OCI-LY7 (cell line): ENCODE data around the gene MRPS23. TPM values are rescaled to one million over a fixed set of nuclear protein-coding genes. Genes with fewer than 3 reads are reported as not detected.

Experiments used
- BruUV-seq: library from RNA; stranded (reverse); fragments of 400-500 nt; replicated peaks from 2 replicates; lab custom pipeline; 2021; lab: Mats Ljungman, UMichigan
- CTCF ChIA-PET: fragments of 300-600 bp; sonication (Branson Sonifier 250); formaldehyde crosslinking; loops from one replicate; lab custom pipeline; 2022; ENCODE audit warnings: antibody characterized with exemption; ENCODE audit not compliant: unreplicated experiment; lab: Charles Lee
- POLR2A ChIA-PET: fragments of 300-600 bp; sonication (Branson Sonifier 250); formaldehyde crosslinking; loops from one replicate; lab custom pipeline; 2022; ENCODE audit warnings: antibody characterized with exemption; lab: Charles Lee
- DNase-seq: peaks from one replicate; pipeline ENCODE4 v3.0.0-alpha.2; 2015; ENCODE audit warnings: low spot score
- H2AFZ ChIP-seq: fragments of 200-600 bp; sonication (generic), shearing (Covaris generic); 2 replicates; pipeline ENCODE4 v1.6.1; 2014; ENCODE audit warnings: mild to moderate bottlenecking, antibody characterized with exemption, low read length, moderate library complexity
- H3K27ac ChIP-seq: fragments of 200-600 bp; sonication (generic); 2 replicates; pipeline ENCODE4 v1.5.1; 2014; ENCODE audit warnings: mixed run types, low read depth, mild to moderate bottlenecking, moderate library complexity, low read length, inconsistent platforms; ENCODE audit not compliant: poor library complexity, severe bottlenecking
- H3K36me3 ChIP-seq: fragments of 200-600 bp; sonication (generic); 2 replicates; pipeline ENCODE4 v1.6.1; 2014; ENCODE audit warnings: mild to moderate bottlenecking, antibody characterized with exemption, low read length, moderate library complexity, mixed read lengths; ENCODE audit not compliant: insufficient read depth
- H3K4me1 ChIP-seq: fragments of 200-600 bp; sonication (generic); 2 replicates; pipeline ENCODE4 v1.5.1; 2014; ENCODE audit warnings: mild to moderate bottlenecking, low read length; ENCODE audit not compliant: insufficient read depth, poor library complexity, severe bottlenecking
- H3K4me2 ChIP-seq: fragments of 200-600 bp; sonication (generic); 2 replicates; pipeline ENCODE4 v1.6.1; 2014; ENCODE audit warnings: mild to moderate bottlenecking, low read length
- H3K4me3 ChIP-seq: fragments of 200-600 bp; sonication (generic); 2 replicates; pipeline ENCODE4 v1.5.1; 2014; ENCODE audit warnings: mild to moderate bottlenecking, low read depth, low read length; ENCODE audit not compliant: poor library complexity, severe bottlenecking
- H3K79me2 ChIP-seq: fragments of 200-600 bp; sonication (generic); 2 replicates; pipeline ENCODE4 v1.6.1; 2016; ENCODE audit warnings: low read depth, mild to moderate bottlenecking, low read length, moderate library complexity, mixed read lengths; ENCODE audit not compliant: insufficient read depth
- H3K9me2 ChIP-seq: fragments of 200-600 bp; sonication (generic); 2 replicates; pipeline ENCODE4 v1.6.1; 2016; ENCODE audit warnings: mild to moderate bottlenecking, low read length, mixed read lengths; ENCODE audit not compliant: insufficient read depth
- H3K9me3 ChIP-seq: fragments of 200-600 bp; sonication (generic); 2 replicates; pipeline ENCODE4 v1.6.1; 2014; ENCODE audit warnings: mild to moderate bottlenecking, mixed run types, low read length, mixed read lengths
- H4K20me1 ChIP-seq: fragments of 200-600 bp; sonication (generic); 2 replicates; pipeline ENCODE4 v1.6.1; 2014; ENCODE audit warnings: mild to moderate bottlenecking, antibody characterized with exemption, low read length, moderate library complexity, mixed read lengths; ENCODE audit not compliant: insufficient read depth
- EZH2phosphoT487 ChIP-seq: fragments of 200-600 bp; sonication (generic); IDR thresholded peaks from 2 replicates; pipeline ENCODE4 v1.6.1; 2018; ENCODE audit warnings: low read depth, borderline replicate concordance, mild to moderate bottlenecking, mixed run types, antibody characterized with exemption, low read length, moderate library complexity, mixed read lengths
- intact Hi-C: fragments of 100-400 bp; cut with micrococcal nuclease; formaldehyde crosslinking; loops from one replicate; pipeline ENCODE4 v1.10.0; 2022; ENCODE audit not compliant: unreplicated experiment
- total RNA-seq, 2 experiments: library from RNA; depleted of rRNA in 1 of 2; stranded (reverse); fragments of >200 nt in 1 of 2; shearing (Covaris generic) in 1 of 2; gene quantifications; 2 replicates each; pipeline ENCODE4 v1.2.3, GENCODE V29; 2014 to 2022
- TF ChIP-seq, protein P1 (sequence below): fragments of 200-600 bp; sonication (generic); conservative IDR thresholded peaks from 2 replicates; pipeline ENCODE4 v1.5.1; 2014; ENCODE audit warnings: mild to moderate bottlenecking, antibody characterized with exemption, low read length, moderate library complexity, mixed read lengths

Gene MRPS23
- total RNA-seq, 2 experiments from 2014 or later: 50.3 to 73.5 TPM

DNA sequence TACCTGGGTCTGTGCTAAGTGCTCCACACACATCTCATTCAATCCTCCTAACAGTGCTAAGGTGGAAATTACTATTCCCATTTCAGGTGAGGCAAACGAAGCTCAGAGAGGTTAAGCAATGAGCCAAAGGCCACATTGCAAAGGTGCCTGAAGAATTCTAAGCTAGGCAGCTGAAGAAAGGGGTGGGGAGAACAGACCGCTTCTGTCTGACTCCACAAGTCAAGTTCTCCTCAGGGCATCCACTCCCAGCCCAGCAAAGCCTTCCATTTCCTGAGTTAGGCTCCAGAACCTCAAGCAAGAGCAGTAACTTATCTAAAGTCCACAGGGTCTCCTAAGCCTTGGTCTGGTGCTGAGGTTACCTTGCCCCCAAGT lies 27.0 kb upstream of the MRPS23 start:
- Histone ChIP-seq H3K36me3 (no peaks in the 10 kb centered on the region), H3K4me2 (no peak overlapping the region), H3K4me1 (peaks cover 16% of the 10 kb centered on the region), H3K9me3 (no peaks in the 10 kb centered on the region), H3K4me3 (no peak overlapping the region), H3K79me2 (no peaks in the 10 kb centered on the region), H4K20me1 (no peaks in the 10 kb centered on the region), H3K9me2 (no peaks in the 10 kb centered on the region), H2AFZ (no peak overlapping the region), H3K27ac (no peak overlapping the region)
- DNase-seq: no peak
- TF ChIP-seq EZH2phosphoT487: no peak
- TF ChIP-seq, protein P1, sequence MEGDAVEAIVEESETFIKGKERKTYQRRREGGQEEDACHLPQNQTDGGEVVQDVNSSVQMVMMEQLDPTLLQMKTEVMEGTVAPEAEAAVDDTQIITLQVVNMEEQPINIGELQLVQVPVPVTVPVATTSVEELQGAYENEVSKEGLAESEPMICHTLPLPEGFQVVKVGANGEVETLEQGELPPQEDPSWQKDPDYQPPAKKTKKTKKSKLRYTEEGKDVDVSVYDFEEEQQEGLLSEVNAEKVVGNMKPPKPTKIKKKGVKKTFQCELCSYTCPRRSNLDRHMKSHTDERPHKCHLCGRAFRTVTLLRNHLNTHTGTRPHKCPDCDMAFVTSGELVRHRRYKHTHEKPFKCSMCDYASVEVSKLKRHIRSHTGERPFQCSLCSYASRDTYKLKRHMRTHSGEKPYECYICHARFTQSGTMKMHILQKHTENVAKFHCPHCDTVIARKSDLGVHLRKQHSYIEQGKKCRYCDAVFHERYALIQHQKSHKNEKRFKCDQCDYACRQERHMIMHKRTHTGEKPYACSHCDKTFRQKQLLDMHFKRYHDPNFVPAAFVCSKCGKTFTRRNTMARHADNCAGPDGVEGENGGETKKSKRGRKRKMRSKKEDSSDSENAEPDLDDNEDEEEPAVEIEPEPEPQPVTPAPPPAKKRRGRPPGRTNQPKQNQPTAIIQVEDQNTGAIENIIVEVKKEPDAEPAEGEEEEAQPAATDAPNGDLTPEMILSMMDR: no peak
- ChIA-PET POLR2A (no interaction called here), CTCF (no interaction called here)
- intact Hi-C loops: no loop called here
- BruUV-seq: no TSS peak

DNA sequence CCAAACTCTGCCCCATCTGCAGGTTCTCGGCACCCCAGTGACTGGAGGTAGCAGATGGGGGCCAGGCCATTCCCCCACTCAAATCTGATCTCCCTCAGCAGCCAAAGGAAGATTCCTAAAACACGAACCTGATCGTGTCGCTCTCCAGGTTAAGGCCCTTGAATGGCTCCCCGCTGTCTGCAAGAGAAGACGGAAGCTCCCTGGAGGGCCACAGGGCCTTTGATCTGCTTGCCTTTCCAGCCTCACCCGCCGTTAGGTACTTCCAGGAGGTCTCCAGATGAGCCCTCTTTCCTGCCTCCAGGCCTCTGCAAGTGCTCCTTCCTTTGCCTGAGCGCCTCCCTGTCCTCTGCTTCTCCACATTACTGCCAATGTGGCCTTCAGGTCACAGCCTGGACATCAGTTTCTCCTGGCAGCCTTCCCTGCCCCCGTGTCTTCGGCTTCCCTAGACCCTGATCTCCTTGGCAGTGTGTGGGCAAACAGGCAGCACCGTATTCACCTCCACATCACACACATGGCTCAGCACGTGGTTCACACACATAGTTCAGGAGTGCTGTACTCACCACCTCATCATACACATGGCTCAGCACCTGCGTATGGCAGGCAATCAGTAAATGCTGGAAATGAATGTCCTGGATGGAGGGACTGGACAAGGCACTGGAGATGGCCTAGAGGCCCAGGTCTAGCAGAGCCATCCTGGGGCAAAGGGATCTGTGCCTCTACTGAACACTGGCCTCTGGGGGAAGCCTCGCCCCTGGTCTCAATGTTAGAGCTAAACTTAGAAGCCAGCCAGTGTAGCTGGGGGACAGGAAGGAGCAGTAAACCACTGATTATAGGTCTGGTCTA lies 26.4 kb upstream of the MRPS23 start:
- BruUV-seq: no TSS peak
- POLR2A ChIA-PET: no interaction called here

More for the DNA sequence above, 26.4 kb upstream of the MRPS23 start:
- Histone ChIP-seq H3K9me3 (no peaks in the 10 kb centered on the region), H3K4me3 (no peak overlapping the region), H3K27ac (no peak overlapping the region), H3K4me1 (peaks cover 16% of the 10 kb centered on the region), H3K9me2 (no peaks in the 10 kb centered on the region), H3K4me2 (no peak overlapping the region), H3K36me3 (no peaks in the 10 kb centered on the region), H3K79me2 (no peaks in the 10 kb centered on the region), H4K20me1 (no peaks in the 10 kb centered on the region), H2AFZ (no peak overlapping the region)
- peak; percentile 14 for DNase-seq
- intact Hi-C loops: no loop called here
- TF ChIP-seq, protein P1: no peak
- TF ChIP-seq EZH2phosphoT487: no peak
- CTCF ChIA-PET: no interaction called here
